Uterus (tissue), 4 donors: ENCODE data around the gene MAD2L2. TPM values are rescaled to one million over a fixed set of nuclear protein-coding genes. Genes with fewer than 3 reads are reported as not detected.
A peak's percentile ranks its signal among the peaks of the same experiment; 100 is the strongest.

Experiments
- DNase-seq, 2 donors: peaks; one replicate each; pipeline ENCODE4 v3.0.0-alpha.2; 2019 to 2020
- H3K27ac ChIP-seq, 2 donors: fragments of 200-600 bp; sonication (generic); 1 replicate in 1 of 2; 2 replicates in 1 of 2; pipeline ENCODE4 v1.5.1; 2016 to 2018
- H3K27me3 ChIP-seq, 2 donors: fragments of 200-600 bp; sonication (generic); one replicate each; pipeline ENCODE4 v1.5.1; 2018 to 2019; ENCODE audit warnings: control low read depth in 1 of 2
- H3K36me3 ChIP-seq, 2 donors: fragments of 200-600 bp; sonication (generic); one replicate each; pipeline ENCODE4 v1.5.1; 2019; ENCODE audit warnings: control low read depth in 1 of 2
- H3K4me1 ChIP-seq, 2 donors: fragments of 200-600 bp; sonication (generic); one replicate each; pipeline ENCODE4 v1.5.1; 2018 to 2019; ENCODE audit warnings: control low read depth in 1 of 2
- H3K4me3 ChIP-seq, 2 donors: fragments of 200-600 bp; sonication (generic); 1 replicate in 1 of 2; 2 replicates in 1 of 2; pipeline ENCODE4 v1.5.1; 2018 to 2019; ENCODE audit warnings: mild to moderate bottlenecking in 1 of 2
- H3K9me3 ChIP-seq, 2 donors: fragments of 200-600 bp; sonication (generic); one replicate each; pipeline ENCODE4 v1.5.1; 2019; ENCODE audit warnings: control low read depth in 1 of 2
- CTCF ChIP-seq, 4 experiments: fragments of 200-600 bp in 2 of 4; fragments of 450-650 bp in 2 of 4; sonication (generic) in 2 of 4; IDR thresholded peaks; one replicate each; pipeline ENCODE4 v1.5.1; 2016 to 2019; ENCODE audit warnings: antibody characterized with exemption in 4 of 4, mild to moderate bottlenecking in 2 of 4, moderate library complexity in 1 of 4
- POLR2A ChIP-seq, 2 donors: fragments of 450-650 bp; IDR thresholded peaks; one replicate each; pipeline ENCODE4 v1.6.1; 2016; ENCODE audit warnings: antibody characterized with exemption in 2 of 2, mild to moderate bottlenecking in 1 of 2, moderate library complexity in 1 of 2
- intact Hi-C: fragments of 100-400 bp; cut with DNase I; formaldehyde crosslinking; loops from one replicate; pipeline ENCODE4 v1.15.1; 2023; ENCODE audit warnings: low total_unique reads
- total RNA-seq, 4 donors: library from RNA; depleted of rRNA in 3 of 4; stranded (reverse); fragments of >200 nt in 3 of 4; gene quantifications; one replicate each; pipeline versions ENCODE4 v1.1.0 to v1.2.4, GENCODE V29; 2014 to 2023
- donor health status: DM: yes; HTN: yes; CAD: no.

The MAD2L2 gene
- total RNA-seq, 4 donors from 2014 or later, result 24.3 to 66.2 (median 34.6) TPM

GRCh38 chr1:11653861-11654136 lies 27.1 kb downstream of the MAD2L2 start:
- no peak for DNase-seq
- intact Hi-C loops, result no loop called here

GRCh38 chr1:11653101-11653860 lies 27.7 kb downstream of the MAD2L2 start:
- peaks cover 0 to 13% of the 10 kb centered on the region in 2 donors for H3K4me1 ChIP-seq
- no peaks in the 10 kb centered on the region for H3K36me3 ChIP-seq
- DNase-seq, result no peak
- no peaks in the 10 kb centered on the region for H3K9me3 ChIP-seq
- no peak for TF ChIP-seq POLR2A (IDR thresholded peaks at IDR 0.05)
- no peak for TF ChIP-seq CTCF (IDR thresholded peaks at IDR 0.05)
- intact Hi-C loops, result no loop called here
- H3K27me3 ChIP-seq, result peaks cover 9 to 15% of the 10 kb centered on the region in 2 donors
- no peak overlapping the region for H3K4me3 ChIP-seq
- no peak overlapping the region for H3K27ac ChIP-seq

More at GRCh38 chr1:11653861-11654136, 27.1 kb downstream of the MAD2L2 start:
- Histone ChIP-seq H3K27ac (peak overlapping the region in 1 of 2 donors; percentile 67), H3K27me3 (peaks cover 9 to 10% of the 10 kb centered on the region in 2 donors), H3K36me3 (no peaks in the 10 kb centered on the region), H3K4me3 (peak overlapping the region in 1 of 2 donors; percentile 85), H3K9me3 (no peaks in the 10 kb centered on the region), H3K4me1 (peaks cover 0 to 13% of the 10 kb centered on the region in 2 donors)
- TF ChIP-seq CTCF (IDR thresholded peaks at IDR 0.05) (no peak), POLR2A (IDR thresholded peaks at IDR 0.05) (no peak)

GRCh38 chr1:11652203-11652780 lies 28.7 kb downstream of the MAD2L2 start:
- H3K36me3 ChIP-seq, result no peaks in the 10 kb centered on the region
- peaks cover 9 to 17% of the 10 kb centered on the region in 2 donors for H3K27me3 ChIP-seq
- TF ChIP-seq POLR2A (IDR thresholded peaks at IDR 0.05), result no peak
- no peak for TF ChIP-seq CTCF (IDR thresholded peaks at IDR 0.05)
- no peak overlapping the region for H3K4me3 ChIP-seq
- intact Hi-C loops, result no loop called here
- no peak overlapping the region for H3K27ac ChIP-seq
- H3K9me3 ChIP-seq, result no peaks in the 10 kb centered on the region
- no peak for DNase-seq
- H3K4me1 ChIP-seq, result peaks cover 0 to 13% of the 10 kb centered on the region in 2 donors

- Histone ChIP-seq H3K36me3 (no peaks in the 10 kb centered on the region), H3K4me3 (no peak overlapping the region), H3K27ac (no peak overlapping the region), H3K27me3 (peaks cover 9 to 17% of the 10 kb centered on the region in 2 donors), H3K9me3 (no peaks in the 10 kb centered on the region), H3K4me1 (peaks cover 0 to 13% of the 10 kb centered on the region in 2 donors)
- intact Hi-C loops, result no loop called here
- no peak for DNase-seq
- no peak for TF ChIP-seq POLR2A (IDR thresholded peaks at IDR 0.05)
- no peak for TF ChIP-seq CTCF (IDR thresholded peaks at IDR 0.05)
Observed at GRCh38 chr1:11651017-11651416, 29.9 kb downstream of the MAD2L2 start.

- Histone ChIP-seq H3K27me3 (peaks cover 9 to 17% of the 10 kb centered on the region in 2 donors), H3K27ac (no peak overlapping the region), H3K4me1 (peaks cover 0 to 9% of the 10 kb centered on the region in 2 donors), H3K4me3 (no peak overlapping the region), H3K9me3 (no peaks in the 10 kb centered on the region), H3K36me3 (no peaks in the 10 kb centered on the region)
- intact Hi-C loops, result no loop called here
- TF ChIP-seq POLR2A (IDR thresholded peaks at IDR 0.05) (no peak), CTCF (IDR thresholded peaks at IDR 0.05) (peak; percentile 40 to 78 (median 61))
- DNase-seq, result peak; percentile 49 to 56
Observed at GRCh38 chr1:11650331-11650991, 30.5 kb downstream of the MAD2L2 start.
